HG02870 (cell line): ENCODE results near the gene SHISAL1.

ENCODE experiments used
- ATAC-seq: cut with Tn5 transposase; IDR thresholded peaks from one replicate; pipeline ENCODE4 v1.9.1; 2021; ENCODE audit warnings: mild to moderate bottlenecking, moderate library complexity; ENCODE audit not compliant: unreplicated experiment

SHISAL1 gene

GRCh38 chr22:44281768-44282637, 30.7 kb downstream of the SHISAL1 start:
- no peak for ATAC-seq

GRCh38 chr22:44280665-44281188, 32.0 kb downstream of the SHISAL1 start:
- ATAC-seq, result no peak

GRCh38 chr22:44279069-44279360, 33.7 kb downstream of the SHISAL1 start:
- no peak for ATAC-seq

GRCh38 chr22:44278243-44279068, 34.3 kb downstream of the SHISAL1 start:
- no peak for ATAC-seq

- no peak for ATAC-seq
Measured at GRCh38 chr22:44277386-44278135, 35.2 kb downstream of the SHISAL1 start.

- ATAC-seq, result no peak
Measured at GRCh38 chr22:44276706-44277356, 35.9 kb downstream of the SHISAL1 start.

GRCh38 chr22:44276041-44276440, 36.7 kb downstream of the SHISAL1 start:
- no peak for ATAC-seq

- no peak for ATAC-seq
Measured at GRCh38 chr22:44275631-44275995, 37.1 kb downstream of the SHISAL1 start.

- ATAC-seq, result no peak
Measured at GRCh38 chr22:44274918-44275630, 37.7 kb downstream of the SHISAL1 start.

- ATAC-seq, result no peak
Measured at GRCh38 chr22:44273175-44273574, 39.6 kb downstream of the SHISAL1 start.

- no peak for ATAC-seq
Measured at GRCh38 chr22:44272401-44272771, 40.4 kb downstream of the SHISAL1 start.

- no peak for ATAC-seq
Measured at GRCh38 chr22:44271732-44272400, 40.9 kb downstream of the SHISAL1 start.

GRCh38 chr22:44271010-44271500, 41.7 kb downstream of the SHISAL1 start:
- ATAC-seq, result no peak

- no peak for ATAC-seq
Measured at GRCh38 chr22:44270556-44270880, 42.2 kb downstream of the SHISAL1 start.

- no peak for ATAC-seq
Measured at GRCh38 chr22:44269757-44270555, 42.8 kb downstream of the SHISAL1 start.

- no peak for ATAC-seq
Measured at GRCh38 chr22:44269117-44269498, 43.6 kb downstream of the SHISAL1 start.

GRCh38 chr22:44268431-44269116, 44.2 kb downstream of the SHISAL1 start:
- no peak for ATAC-seq

- ATAC-seq, result no peak
Measured at GRCh38 chr22:44267856-44268255, 44.9 kb downstream of the SHISAL1 start.
